Spleen (tissue), 13 donors: ENCODE data around the gene LMF1. TPM values are rescaled to one million over a fixed set of nuclear protein-coding genes. Genes with fewer than 3 reads are reported as not detected.

ENCODE experiments used
- DNase-seq: peaks from one replicate; pipeline ENCODE4 v3.0.0-alpha.2; 2020
- H3K27ac ChIP-seq, 8 donors: fragments of 200-600 bp; sonication (generic) in 7 of 8; 1 replicate in 4 of 8; 2 replicates in 4 of 8; pipeline versions ENCODE4 v1.5.0 to v1.8.0; 2016 to 2021; ENCODE audit warnings: inconsistent platforms in 4 of 8, mild to moderate bottlenecking in 4 of 8, moderate library complexity in 1 of 8
- H3K27me3 ChIP-seq, 7 donors: fragments of 200-600 bp; sonication (generic) in 6 of 7; replicated peaks in 1 of 7; 1 replicate in 4 of 7; 2 replicates in 3 of 7; pipeline versions ENCODE4 v1.5.0 to v1.8.0; 2016 to 2021; ENCODE audit warnings: inconsistent platforms in 3 of 7, mild to moderate bottlenecking in 1 of 7
- H3K36me3 ChIP-seq, 6 donors: fragments of 200-600 bp; sonication (generic) in 5 of 6; 1 replicate in 4 of 6; 2 replicates in 2 of 6; pipeline versions ENCODE4 v1.5.0 to v1.8.0; 2016 to 2021; ENCODE audit warnings: inconsistent platforms in 2 of 6
- H3K4me1 ChIP-seq, 6 donors: fragments of 200-600 bp; sonication (generic) in 5 of 6; 1 replicate in 3 of 6; 2 replicates in 3 of 6; pipeline versions ENCODE4 v1.5.0 to v1.8.0; 2016 to 2021; ENCODE audit warnings: inconsistent platforms in 3 of 6
- H3K4me3 ChIP-seq, 8 donors: fragments of 200-600 bp; sonication (generic) in 7 of 8; 1 replicate in 4 of 8; 2 replicates in 4 of 8; pipeline versions ENCODE4 v1.5.0 to v1.8.0; 2016 to 2021; ENCODE audit warnings: inconsistent platforms in 4 of 8, mild to moderate bottlenecking in 4 of 8, moderate library complexity in 2 of 8
- H3K9me3 ChIP-seq, 8 donors: fragments of 200-600 bp; sonication (generic) in 7 of 8; 1 replicate in 4 of 8; 2 replicates in 4 of 8; pipeline versions ENCODE4 v1.5.0 to v1.8.0; 2016 to 2021; ENCODE audit warnings: inconsistent platforms in 4 of 8
- CTCF ChIP-seq, 11 experiments: fragments of 200-600 bp in 7 of 11; fragments of 450-650 bp in 4 of 11; sonication (generic) in 4 of 11; IDR thresholded peaks in 8 of 11; conservative IDR thresholded peaks in 3 of 11; 1 replicate in 7 of 11; 2 replicates in 4 of 11; pipeline versions ENCODE4 v1.4.0 to v1.8.0; 2016 to 2021; ENCODE audit warnings: antibody characterized with exemption in 11 of 11, inconsistent platforms in 4 of 11, mild to moderate bottlenecking in 1 of 11
- POLR2A ChIP-seq, 3 donors: fragments of 450-650 bp; IDR thresholded peaks; one replicate each; pipeline ENCODE4 v1.5.1; 2017; ENCODE audit warnings: antibody characterized with exemption in 3 of 3, mild to moderate bottlenecking in 1 of 3
- POLR2AphosphoS5 ChIP-seq, 3 donors: sonication (generic); formaldehyde crosslinking; IDR thresholded peaks; one replicate each; pipeline ENCODE4 v1.5.1; 2017; ENCODE audit warnings: antibody characterized with exemption in 3 of 3
- whole genome bisulfite sequencing, 5 donors: extraction: QIAGEN DNeasy Blood & Tissue Kit in 3 of 5; methylation state at CpG; one replicate each; pipeline versions ENCODE4 v1.1.5 to v1.1.7; 2013 to 2018; 5-methylcytosine and 5-hydroxymethylcytosine counted together
- intact Hi-C: fragments of 100-400 bp; cut with DNase I; formaldehyde crosslinking; loops from one replicate; pipeline ENCODE4 v1.15.0; 2023; ENCODE audit warnings: low total_unique reads
- long read RNA-seq, 2 donors: transcript quantifications; one replicate each; lab custom pipeline, GENCODE V29; 2026
- polyA plus RNA-seq, 3 donors: library from polyadenylated mRNA; stranded (reverse); fragments of 200-250 nt; gene quantifications; one replicate each; pipeline ENCODE4 v1.2.1, GENCODE V29; 2013
- total RNA-seq, 7 donors: library from RNA; depleted of rRNA in 3 of 7; stranded (reverse); fragments of >200 nt in 3 of 7; fragmentation: NEBNext Ultra II Directional in 4 of 7; extraction: Animal tissue kit (Norgen Biotek cat#: 25700) in 4 of 7; gene quantifications; one replicate each; pipeline versions ENCODE4 v1.1.0 to v1.2.1, GENCODE V29; 2016 to 2021
- donor health status: healthy with polysubstance abuse.
- donor health status: DM: no; HTN: no; CAD: no; lungs with moderate emphysema.
- donor health status: DM: no; HTN: no; CAD: no.
- donor health status: Bipolar disorder and iron deficiency.
- donor health status: healthy.
- donor health status: DM: no; HTN: no; CAD: no.
- donor health status: DM: yes; HTN: yes; CAD: no.

The LMF1 gene
- total RNA-seq: 10 to 100 TPM; 22.5 to 57.6 (median 39.9) TPM
- 10 to 100 TPM; 10.4 to 22.6 (median 19.8) TPM for polyA plus RNA-seq
- long read RNA-seq, donor 1, partial matches to known transcripts: 0 of 2 reads
- long read RNA-seq, donor 1, other reads (novel, unspliced or antisense): 0 of 2 reads
- long read RNA-seq, donor 2, partial matches to known transcripts: 0 of 3 reads
- long read RNA-seq, donor 2, other reads (novel, unspliced or antisense): 0 of 3 reads

GRCh38 chr16:970766-971581 lies at the start of gene LMF1:
Gene LMF1 (minus strand): TSS chr16:970984. CDS start chr16:970980, 4 bp downstream.
- intact Hi-C loops: loop anchor here (10.0 kb wide), 1 partner anchor 156 kb away; no protein-coding TSS in a partner anchor
- Histone ChIP-seq H3K4me1 (peaks cover 10 to 71% (median 53%) of the 10 kb centered on the region in 6 donors), H3K4me3 (peak within 1 kb of the TSS; percentile 56 to 97 (median 89)), H3K36me3 (peaks cover 0 to 22% (median 0%) of the 10 kb centered on the region in 6 donors), H3K27ac (peak within 1 kb of the TSS; percentile 73 to 91 (median 84)), H3K27me3 (peaks cover 0 to under 1% (median 0%) of the 10 kb centered on the region in 7 donors), H3K9me3 (no peaks in the 10 kb centered on the region)
- TF ChIP-seq CTCF (IDR thresholded peaks at IDR 0.05 in 8 of 11, conservative IDR thresholded peaks at IDR 0.05 in 3 of 11): peak in 1 of 11 experiments; percentile 25
- TF ChIP-seq POLR2AphosphoS5 (IDR thresholded peaks at IDR 0.05): peak; percentile 80 to 91 (median 85)
- TF ChIP-seq POLR2A (IDR thresholded peaks at IDR 0.05): peak in 2 of 3 donors; percentile 39 to 44
- 3 to 4% (median 4%) methylated on average over 19 to 71 of the region's 71 CpGs for WGBS, 5 donors
- peak; percentile 99 for DNase-seq

GRCh38 chr16:1020091-1020399 lies 49.3 kb upstream of the LMF1 start:
- WGBS, 5 donors: 74 to 86% (median 82%) methylated on average over 10 to 11 of the region's 11 CpGs
- no peak for TF ChIP-seq CTCF (IDR thresholded peaks at IDR 0.05 in 8 of 11, conservative IDR thresholded peaks at IDR 0.05 in 3 of 11)
- TF ChIP-seq POLR2A (IDR thresholded peaks at IDR 0.05): no peak
- TF ChIP-seq POLR2AphosphoS5 (IDR thresholded peaks at IDR 0.05): no peak
- Histone ChIP-seq H3K27me3 (peaks cover 0 to 66% (median 30%) of the 10 kb centered on the region in 7 donors), H3K4me1 (peaks cover 0 to 5% (median 0%) of the 10 kb centered on the region in 6 donors), H3K4me3 (peak overlapping the region in 1 of 8 donors; percentile 37), H3K9me3 (no peaks in the 10 kb centered on the region), H3K27ac (no peak overlapping the region), H3K36me3 (no peaks in the 10 kb centered on the region)
- DNase-seq: no peak
- intact Hi-C loops: no loop called here

- H3K36me3 ChIP-seq: no peaks in the 10 kb centered on the region
- H3K9me3 ChIP-seq: no peaks in the 10 kb centered on the region
- intact Hi-C loops: no loop called here
- H3K4me3 ChIP-seq: peak overlapping the region in 2 of 8 donors; percentile 14 to 37
- no peak for TF ChIP-seq POLR2A (IDR thresholded peaks at IDR 0.05)
- TF ChIP-seq POLR2AphosphoS5 (IDR thresholded peaks at IDR 0.05): peak in 1 of 3 donors; percentile 17
- TF ChIP-seq CTCF (IDR thresholded peaks at IDR 0.05 in 8 of 11, conservative IDR thresholded peaks at IDR 0.05 in 3 of 11): no peak
- H3K4me1 ChIP-seq: peaks cover 0 to 5% (median 0%) of the 10 kb centered on the region in 6 donors
- peak overlapping the region in 1 of 8 donors; percentile 13 for H3K27ac ChIP-seq
- 68 to 87% (median 75%) methylated on average over 39 to 66 of the region's 66 CpGs for WGBS, 5 donors
- peaks cover 0 to 60% (median 30%) of the 10 kb centered on the region in 7 donors for H3K27me3 ChIP-seq
- DNase-seq: no peak
Observed at GRCh38 chr16:1019231-1020090, 48.7 kb upstream of the LMF1 start.
